Measurements from ENCODE around the gene AFDN.

The AFDN gene

DNA sequence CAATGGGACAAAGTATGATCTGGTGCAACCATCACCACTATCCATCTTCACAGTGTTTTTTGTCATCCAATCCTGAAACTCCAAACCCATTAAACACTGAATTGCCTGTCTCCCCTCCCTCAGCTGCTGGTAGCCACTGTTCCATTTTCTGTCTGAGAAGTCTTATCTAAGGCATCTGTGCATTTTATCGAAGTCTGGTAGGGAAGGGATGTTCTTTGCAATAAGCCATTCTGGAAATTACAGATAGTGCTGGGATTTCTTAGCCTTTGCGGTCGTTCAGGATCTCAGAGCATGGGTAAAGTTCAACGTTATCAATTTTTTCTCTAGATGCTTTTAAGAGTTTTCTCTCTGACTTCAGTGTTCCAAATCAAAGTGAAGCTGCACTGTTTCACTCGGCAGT is 194.9 kb downstream of the AFDN start:
- no peak for TF ChIP-seq CTCF (IDR thresholded peaks at IDR 0.05)

Data from LNCAP (cell line).